C4-2B (cell line): ENCODE data around the gene GM2A.
"Not testable (repeated sequence)": the region's sequence is repeated elsewhere in the genome, so short reads cannot be mapped to it uniquely, and the experiment has no call there.

ENCODE experiments used
- H3K27ac ChIP-seq: fragments of 450-650 bp; 2 replicates; pipeline ENCODE4 v1.5.1; 2017
- ZFX ChIP-seq: fragments of 450-650 bp; IDR thresholded peaks from 2 replicates; pipeline ENCODE4 v1.6.1; 2017
- TF ChIP-seq, protein P1 (sequence below): fragments of 450-650 bp; conservative IDR thresholded peaks from 2 replicates; pipeline ENCODE4 v1.5.1; 2017; ENCODE audit warnings: mild to moderate bottlenecking

The GM2A gene

GRCh38 chr5:151253605-151253950 is 593 bp downstream of the GM2A start:
- peak overlapping the region; percentile 66 for H3K27ac ChIP-seq
- TF ChIP-seq, protein P1, sequence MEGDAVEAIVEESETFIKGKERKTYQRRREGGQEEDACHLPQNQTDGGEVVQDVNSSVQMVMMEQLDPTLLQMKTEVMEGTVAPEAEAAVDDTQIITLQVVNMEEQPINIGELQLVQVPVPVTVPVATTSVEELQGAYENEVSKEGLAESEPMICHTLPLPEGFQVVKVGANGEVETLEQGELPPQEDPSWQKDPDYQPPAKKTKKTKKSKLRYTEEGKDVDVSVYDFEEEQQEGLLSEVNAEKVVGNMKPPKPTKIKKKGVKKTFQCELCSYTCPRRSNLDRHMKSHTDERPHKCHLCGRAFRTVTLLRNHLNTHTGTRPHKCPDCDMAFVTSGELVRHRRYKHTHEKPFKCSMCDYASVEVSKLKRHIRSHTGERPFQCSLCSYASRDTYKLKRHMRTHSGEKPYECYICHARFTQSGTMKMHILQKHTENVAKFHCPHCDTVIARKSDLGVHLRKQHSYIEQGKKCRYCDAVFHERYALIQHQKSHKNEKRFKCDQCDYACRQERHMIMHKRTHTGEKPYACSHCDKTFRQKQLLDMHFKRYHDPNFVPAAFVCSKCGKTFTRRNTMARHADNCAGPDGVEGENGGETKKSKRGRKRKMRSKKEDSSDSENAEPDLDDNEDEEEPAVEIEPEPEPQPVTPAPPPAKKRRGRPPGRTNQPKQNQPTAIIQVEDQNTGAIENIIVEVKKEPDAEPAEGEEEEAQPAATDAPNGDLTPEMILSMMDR = no peak
- TF ChIP-seq ZFX = no peak

DNA sequence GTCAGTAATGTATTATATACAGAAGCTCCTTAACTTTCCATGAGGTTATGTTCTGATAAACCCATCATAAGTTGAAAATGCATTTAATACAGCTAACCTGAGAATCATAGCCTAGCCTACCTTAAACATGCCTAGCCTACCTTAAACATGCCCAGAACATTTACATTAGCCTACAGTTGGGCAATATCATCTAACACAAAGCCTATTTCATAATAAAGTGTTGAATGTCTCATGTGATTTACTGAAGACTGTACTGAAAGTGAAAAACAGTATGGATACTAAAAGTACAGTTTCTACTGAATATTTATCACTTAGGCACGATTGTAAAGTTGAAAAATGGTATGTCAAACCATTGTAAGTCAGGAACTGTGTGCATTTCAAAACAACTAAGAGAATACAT is 1.6 kb downstream of the GM2A start:
- H3K27ac ChIP-seq = no peak overlapping the region
- TF ChIP-seq ZFX = no peak
- TF ChIP-seq, protein P1 = no peak

- H3K27ac ChIP-seq = not testable (repeated sequence)
Observed at GRCh38 chr5:151254990-151255389, 2.0 kb downstream of the GM2A start.

GRCh38 chr5:151255621-151256286 is 2.8 kb downstream of the GM2A start:
- TF ChIP-seq, protein P1 = no peak
- no peak for TF ChIP-seq ZFX
- H3K27ac ChIP-seq = no peak overlapping the region

DNA sequence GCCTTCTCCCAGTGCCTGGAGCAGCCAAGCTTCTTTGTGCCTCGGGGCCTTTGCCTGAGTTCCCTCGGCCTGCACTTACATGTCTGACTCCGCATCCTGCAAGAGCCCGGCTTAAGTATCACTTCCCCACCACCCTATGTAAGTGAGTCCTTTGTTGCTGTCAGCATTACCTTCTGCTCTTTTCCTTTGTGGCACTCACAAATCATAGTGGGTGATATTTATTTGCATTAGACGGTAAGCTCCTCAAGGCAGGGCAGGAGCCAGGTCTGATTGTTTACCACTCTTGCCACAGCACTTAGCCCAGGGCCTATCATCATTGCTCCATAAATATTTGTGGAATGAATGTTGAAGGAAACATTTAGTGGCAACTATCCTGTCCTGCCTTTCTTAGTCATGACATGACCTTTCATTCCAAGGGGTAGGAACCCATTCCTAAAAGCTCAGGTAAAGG is 4.8 kb downstream of the GM2A start:
- TF ChIP-seq ZFX = no peak
- TF ChIP-seq, protein P1 = no peak
- no peak overlapping the region for H3K27ac ChIP-seq

- TF ChIP-seq, protein P1 = no peak
- TF ChIP-seq ZFX = no peak
- no peak overlapping the region for H3K27ac ChIP-seq
Observed at GRCh38 chr5:151258201-151258611, 5.2 kb downstream of the GM2A start.

DNA sequence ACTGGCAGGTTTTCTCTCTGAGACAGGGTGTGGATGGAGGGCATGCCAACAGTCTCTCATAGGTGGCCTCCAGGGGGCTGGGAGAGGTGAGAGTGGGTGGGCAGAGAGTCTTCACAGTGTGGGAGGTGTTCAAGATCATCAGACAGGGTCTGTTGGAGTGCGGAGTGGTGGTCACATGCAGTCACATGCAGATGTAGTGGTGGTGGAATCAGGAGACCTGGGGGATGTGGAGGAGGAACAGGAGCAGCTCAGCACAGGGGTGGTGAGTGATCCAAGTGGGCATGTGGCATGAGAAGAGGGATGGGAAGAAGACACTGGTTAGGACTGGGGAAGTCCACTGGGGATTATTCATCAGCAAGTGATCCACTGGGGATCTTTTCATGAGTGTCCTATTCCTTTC is 5.8 kb downstream of the GM2A start:
- H3K27ac ChIP-seq = no peak overlapping the region
- no peak for TF ChIP-seq ZFX
- TF ChIP-seq, protein P1 = no peak

DNA sequence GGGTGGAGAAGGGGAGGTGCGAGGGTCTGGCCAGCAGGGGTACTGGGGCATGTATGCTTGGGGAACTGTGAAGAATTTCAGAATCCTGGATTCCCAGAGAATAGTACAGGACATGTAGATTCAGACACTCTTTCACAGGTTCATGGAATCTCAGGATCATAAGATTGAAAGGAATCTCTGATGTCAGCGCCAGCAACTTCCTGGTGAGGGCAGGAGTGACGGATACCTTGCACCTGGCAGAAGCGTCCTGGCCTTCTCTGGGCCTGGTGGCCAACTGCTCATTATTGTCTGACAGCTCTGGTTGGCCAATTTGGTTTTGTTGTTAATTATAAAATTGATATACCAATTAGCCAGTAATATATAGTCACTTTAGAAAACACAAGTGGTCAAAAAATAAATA is 6.9 kb downstream of the GM2A start:
- no peak for TF ChIP-seq ZFX
- TF ChIP-seq, protein P1 = no peak
- H3K27ac ChIP-seq = no peak overlapping the region
